AML-193 (cell line): ENCODE results near the gene ADD1.

Source experiments
- DNase-seq, 2 experiments: peaks; one replicate each; lab custom pipeline; 2025; lab: John Stamatoyannopoulos, UW

The ADD1 gene

DNA sequence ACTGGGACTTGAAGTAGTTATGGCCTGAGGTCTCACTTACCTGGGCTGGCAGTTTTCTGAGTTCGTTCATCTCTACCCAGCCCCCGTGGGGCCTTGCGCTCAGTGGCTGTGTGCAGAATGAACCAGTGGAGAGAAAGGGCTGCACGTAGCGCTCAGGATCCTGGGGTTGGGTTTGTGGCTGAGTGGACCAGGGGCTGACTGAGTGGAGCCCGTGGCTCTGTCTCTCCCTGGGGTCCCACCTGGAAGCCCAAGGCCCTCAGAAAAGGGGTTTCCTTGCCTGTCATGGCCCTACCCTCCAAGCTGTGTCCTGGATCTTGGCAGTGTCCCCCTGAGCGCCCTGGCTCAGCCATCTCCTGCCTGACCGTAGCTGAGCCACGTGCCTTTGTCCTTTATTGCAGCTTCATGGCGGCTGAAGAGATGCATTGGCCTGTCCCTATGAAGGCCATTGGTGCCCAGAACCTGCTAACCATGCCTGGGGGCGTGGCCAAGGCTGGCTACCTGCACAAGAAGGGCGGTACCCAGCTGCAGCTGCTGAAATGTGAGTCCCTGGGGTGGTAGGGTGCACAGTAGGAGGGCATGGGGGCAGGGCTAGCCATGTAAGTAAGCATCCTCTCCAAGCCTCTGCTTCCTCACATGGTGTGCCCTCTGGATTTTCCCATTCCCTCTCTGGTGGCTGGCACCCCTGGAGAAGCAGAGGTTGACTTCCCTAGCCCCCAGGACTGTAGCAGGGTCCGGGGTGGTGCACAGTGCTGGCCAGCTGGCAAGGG, 23.2 kb upstream of the ADD1 start:
- no peak for DNase-seq

DNA sequence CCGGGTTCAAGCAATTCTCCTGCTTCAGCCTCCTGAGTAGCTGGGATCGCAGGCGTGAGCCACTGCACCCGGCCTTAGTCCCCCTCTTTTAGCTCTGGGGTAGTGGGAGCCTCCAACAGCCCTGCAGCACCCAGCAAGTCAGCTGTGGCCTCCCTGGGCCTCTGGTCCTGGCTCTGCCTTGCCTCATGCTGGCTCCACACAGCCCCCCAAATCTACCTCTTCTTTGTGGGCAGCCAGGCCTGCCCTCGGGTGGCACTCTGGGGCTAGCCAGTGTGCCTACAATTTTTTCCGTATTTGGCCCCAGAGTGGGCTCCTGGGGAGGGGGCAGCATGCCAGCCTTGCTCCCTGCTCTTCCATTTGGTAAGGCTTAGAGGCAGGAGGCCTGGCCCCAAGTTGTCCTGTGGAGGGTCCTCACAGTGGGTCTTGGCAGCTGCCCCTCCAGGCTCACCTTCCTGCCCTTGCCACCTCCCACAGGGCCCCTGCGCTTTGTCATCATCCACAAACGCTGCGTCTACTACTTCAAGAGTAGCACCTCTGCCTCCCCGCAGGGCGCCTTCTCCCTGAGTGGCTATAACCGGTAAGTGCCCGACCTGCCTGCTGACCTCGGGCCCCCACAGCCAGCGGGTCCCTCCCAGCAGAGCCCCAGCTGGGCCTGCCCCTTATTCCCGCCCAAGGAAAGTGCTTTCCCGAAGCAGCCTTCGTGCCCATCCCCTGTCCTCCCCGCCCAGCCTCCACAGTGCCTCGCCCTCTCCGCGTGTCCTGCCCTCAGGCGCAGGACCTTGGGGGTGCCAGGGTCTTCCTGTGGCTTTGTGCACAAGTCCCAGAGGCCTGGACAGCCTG, 21.0 kb upstream of the ADD1 start:
- DNase-seq, result no peak

DNA sequence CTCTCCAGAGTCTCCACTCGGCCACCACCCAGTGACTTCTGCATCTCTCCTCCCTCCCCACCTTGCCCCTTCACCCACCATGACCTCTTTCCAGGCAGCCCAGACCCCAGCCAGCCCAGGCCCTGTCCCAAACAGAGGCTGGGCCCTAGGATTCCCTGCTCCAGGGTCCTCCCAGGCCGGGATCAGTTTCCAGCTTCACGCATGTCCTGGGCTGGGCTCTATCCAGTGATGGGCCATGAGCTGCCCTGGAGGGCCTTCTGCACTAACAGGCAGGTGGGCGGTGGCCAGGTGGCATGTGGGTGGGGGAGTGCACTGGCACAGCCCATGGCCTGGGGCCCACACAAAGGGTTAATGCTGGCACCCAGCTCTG, 20.4 kb upstream of the ADD1 start:
- no peak for DNase-seq

GRCh38 chr4:2823671-2824328, 19.8 kb upstream of the ADD1 start:
- no peak for DNase-seq

DNA sequence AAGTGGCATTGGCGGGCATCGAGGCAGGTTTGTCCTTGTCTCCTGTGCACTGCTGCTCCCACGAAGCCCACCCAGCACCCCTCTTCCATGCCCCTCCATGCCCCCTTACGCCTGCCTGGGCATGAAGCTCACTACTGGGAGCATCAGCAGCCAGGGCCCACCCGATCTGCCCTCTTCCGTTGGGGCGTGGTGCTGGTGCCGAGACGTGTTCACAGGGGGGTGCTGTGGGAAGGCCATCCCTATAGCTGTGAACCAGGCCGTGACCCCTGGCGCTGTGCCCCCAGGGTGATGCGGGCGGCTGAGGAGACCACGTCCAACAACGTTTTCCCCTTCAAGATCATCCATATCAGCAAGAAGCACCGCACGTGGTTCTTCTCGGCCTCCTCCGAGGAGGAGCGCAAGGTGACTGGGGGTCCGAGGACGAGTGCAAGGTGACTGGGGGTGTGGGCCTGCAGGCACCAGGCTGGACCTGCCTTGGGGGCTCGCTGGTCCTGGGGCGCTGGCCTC, 19.3 kb upstream of the ADD1 start:
- no peak for DNase-seq

DNA sequence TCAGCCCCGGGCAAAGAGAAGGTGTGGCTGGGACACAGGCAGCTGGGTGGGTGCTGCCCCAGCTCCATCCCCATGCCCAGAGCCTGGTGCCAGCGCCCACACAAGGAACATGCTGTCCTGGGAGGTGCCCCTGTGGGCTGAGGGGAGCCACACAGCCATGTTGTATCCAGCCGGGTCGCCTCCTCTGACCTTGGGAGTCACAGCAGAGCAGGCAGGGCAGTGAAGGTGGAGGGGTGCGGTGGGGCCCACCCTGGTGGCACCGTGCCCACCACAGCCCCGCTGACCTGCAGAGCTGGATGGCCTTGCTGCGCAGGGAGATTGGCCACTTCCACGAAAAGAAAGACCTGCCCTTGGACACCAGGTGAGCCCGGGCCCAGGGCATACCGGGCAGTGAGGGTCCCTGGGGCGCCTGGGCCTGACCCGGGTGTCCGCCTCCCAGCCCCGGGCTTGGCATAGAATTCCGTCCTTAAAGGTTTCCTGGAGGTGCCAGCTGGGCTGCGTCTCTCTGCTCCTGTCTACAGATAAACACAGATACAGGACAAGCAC, 18.7 kb upstream of the ADD1 start:
- DNase-seq, result no peak

GRCh38 chr4:2825740-2826139, 17.9 kb upstream of the ADD1 start:
- DNase-seq, result no peak

DNA sequence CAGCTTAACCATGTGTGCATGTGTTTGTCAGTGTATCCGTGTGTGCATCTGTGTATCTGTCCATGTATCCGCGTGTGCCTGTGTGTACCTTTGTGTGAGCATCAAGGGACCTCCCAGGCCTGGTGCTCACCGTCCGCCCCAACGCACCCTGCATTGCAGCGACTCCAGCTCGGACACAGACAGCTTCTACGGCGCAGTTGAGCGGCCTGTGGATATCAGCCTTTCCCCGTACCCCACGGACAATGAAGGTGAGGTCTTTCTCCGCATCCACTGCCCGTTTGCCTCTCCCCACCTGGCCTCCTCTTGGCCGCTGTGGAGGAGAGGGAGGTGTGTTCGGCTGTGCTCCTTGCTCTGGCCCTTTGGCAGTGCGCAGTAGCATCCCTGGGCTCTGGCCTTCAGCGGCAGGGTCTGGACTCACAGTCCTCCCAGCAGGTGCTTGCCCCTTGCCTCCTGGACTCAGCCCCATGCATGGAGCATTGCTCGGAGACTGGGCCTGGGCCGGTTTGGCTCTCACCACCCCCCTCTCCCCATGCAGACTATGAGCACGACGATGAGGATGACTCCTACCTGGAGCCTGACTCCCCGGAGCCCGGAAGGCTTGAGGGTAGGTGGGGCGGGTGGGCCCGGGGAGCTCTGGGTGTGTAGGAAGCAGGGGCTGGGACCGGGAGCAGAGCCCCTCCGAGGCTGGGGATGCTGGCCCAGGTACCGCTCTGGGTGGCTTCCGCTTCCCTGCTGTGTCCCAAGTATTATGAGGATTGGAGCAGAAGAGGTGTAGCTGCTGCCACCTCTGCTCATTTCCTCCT, 16.4 kb upstream of the ADD1 start:
- DNase-seq, result no peak

GRCh38 chr4:2827874-2828751, 15.5 kb upstream of the ADD1 start:
- no peak for DNase-seq

- DNase-seq, result no peak
Measured at GRCh38 chr4:2828758-2829181, 14.9 kb upstream of the ADD1 start.

- DNase-seq, result no peak
Measured at GRCh38 chr4:2829321-2829932, 14.2 kb upstream of the ADD1 start.

DNA sequence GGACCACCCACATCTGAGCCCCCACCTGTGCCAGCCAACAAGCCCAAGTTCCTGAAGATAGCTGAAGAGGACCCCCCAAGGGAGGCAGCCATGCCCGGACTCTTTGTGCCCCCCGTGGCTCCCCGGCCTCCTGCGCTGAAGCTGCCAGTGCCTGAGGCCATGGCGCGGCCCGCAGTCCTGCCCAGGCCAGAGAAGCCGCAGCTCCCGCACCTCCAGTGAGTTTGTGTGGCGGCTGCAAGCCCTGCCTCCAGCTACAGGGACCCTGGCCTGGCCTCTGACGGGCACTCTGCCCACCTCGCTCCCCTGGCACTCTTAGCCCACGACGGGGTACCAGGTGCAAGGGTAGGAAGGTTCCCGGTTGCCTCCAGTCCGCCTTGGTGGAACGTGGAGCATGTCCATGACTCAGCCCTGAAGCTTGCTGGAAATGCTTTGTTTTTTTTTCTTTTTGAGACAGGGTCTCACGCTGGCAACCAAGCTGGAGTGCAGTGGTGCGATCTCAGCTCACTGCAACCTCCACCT, 13.7 kb upstream of the ADD1 start:
- no peak for DNase-seq

DNA sequence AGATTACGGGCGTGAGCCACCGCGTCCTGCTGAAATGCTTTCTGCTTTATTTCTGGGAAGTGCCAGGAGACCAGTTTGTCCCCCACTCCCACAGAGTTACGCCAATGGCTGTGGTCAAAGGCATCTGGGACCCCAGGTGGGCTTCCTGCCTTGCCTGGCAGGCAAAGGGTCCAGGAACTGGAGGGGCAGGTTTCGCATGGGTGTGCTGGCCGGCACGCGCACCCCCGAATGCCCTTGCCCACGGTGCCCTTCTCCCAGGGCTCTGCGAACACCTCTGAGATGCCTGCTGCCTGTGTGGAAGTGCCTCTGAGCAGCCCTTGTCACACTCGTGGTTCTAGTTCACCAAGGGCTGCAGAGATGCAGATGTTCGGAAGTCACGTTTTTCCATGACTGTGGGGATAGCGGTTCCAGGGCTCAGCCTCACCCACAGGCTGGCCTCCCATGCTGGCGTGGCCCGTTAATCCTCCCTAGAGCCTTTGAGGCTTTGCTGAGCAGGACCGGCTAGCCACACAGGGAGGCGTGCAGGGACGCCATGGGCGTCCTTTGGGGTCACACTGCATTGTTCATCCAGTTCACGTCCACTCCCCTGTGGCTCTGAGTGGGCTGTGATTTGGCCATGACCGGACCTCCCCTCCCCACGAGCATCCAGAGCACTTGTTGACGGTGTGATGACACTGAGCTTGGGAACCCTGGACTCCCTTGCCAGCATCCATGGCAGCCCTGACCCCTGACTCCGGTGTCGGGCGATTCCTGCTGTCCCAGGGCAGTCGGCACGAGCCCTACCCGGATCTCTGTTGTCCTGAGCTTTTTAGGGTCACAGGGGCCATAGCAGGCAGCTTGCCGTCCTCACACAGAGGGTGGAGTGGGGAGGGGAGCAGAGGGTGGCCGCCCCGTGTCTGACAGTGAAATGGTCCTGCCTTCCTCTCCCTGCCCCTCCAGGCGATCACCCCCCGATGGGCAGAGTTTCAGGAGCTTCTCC, 12.7 kb upstream of the ADD1 start:
- no peak for DNase-seq

- DNase-seq, result no peak
Measured at GRCh38 chr4:2831611-2832308, 11.9 kb upstream of the ADD1 start.

DNA sequence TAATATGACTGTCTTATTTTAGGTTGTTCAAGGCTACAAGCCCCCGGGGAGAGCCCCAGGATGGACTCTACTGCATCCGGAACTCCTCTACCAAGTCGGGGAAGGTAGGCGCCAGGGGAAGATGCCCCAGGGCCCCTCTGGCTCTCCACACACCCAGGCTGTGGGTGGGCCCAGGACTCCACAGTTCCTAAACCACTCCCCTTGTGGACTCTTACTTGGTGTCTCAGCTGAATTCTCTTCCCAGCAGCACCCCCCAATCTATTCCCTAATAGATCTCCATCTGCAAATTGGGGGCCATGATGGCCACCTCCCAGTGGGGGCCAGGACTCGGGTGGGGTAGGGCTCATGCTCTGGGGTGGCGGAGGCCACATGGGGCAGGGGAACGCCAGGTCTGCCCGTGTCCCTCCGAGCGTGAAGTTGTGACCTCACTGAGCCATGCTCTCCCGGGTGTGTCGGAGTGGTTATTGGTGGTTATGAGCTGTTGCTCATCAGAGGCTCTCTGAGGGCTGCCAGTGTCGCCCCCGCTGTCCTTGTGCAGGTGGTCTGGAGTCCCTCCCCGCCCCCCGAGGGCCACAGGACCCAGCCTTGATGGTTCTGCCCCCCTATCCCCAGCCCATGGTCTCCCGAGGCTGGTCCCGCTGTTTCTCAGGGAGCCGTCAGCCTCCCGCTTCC, 11.2 kb upstream of the ADD1 start:
- DNase-seq, result no peak

DNA sequence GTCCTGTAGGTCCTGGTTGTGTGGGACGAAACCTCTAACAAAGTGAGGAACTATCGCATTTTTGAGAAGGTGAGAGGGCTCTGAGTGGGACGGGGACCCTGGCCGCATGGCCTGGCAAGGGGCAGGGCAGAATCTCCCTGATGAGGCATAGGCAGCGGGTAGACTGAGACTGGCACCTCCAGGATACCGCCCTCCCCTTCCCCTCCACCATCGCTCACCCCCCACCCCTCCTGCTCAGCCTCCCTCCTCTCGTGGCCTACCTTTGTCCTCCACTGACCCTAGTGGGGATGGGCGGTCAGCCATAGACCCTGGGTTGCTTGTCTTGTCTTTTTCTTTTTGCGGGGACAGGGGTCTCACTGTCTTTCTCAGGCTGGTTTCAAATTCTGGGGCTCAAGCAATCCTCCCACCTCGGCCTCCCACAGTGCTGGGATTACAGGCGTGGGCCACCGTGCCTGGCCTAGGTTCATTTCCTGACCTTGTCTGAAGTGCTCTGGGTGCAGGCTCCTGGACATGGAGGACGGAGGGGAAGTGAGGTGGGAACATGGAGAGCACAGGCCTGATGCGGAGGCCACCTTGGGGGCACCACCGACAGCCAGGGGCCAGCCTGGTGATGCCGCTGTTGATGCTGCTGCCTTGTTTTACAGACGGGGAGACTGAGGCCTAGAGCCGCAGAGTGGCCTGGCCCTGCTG, 10.5 kb upstream of the ADD1 start:
- no peak for DNase-seq

GRCh38 chr4:2833671-2834000, 10.0 kb upstream of the ADD1 start:
- no peak for DNase-seq
